Activated gamma-delta T cell treated with Interleukin-2 at 50 U/mL for 16 hours (primary cell): ENCODE measurements around the gene PKP4.

Source experiments
- DNase-seq: peaks from one replicate; pipeline ENCODE4 v3.0.0-alpha.2; 2020

The PKP4 gene

DNA sequence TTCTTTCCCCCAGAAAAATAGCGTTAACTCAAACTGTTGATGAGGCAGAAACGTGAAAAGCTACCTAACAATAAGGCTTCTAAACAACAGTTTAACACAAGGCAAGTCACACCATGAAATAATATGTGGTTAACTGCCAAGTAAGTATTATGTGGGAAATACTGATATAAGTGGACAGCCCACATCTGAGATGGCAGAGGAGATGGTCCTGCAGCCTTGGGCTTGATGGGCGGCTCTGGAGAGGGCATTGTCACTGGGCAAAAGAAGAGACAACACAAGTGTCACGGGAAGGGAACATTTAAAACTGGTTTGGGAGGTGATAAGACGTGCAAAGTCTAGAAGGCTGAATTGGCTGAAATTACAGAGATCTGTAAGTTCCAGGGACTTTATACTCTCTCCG is 147.2 kb downstream of the PKP4 start:
- no peak for DNase-seq

GRCh38 chr2:158610059-158610458 is 153.3 kb downstream of the PKP4 start:
- DNase-seq, result no peak

- no peak for DNase-seq
Measured at GRCh38 chr2:158616480-158617000, 159.8 kb downstream of the PKP4 start.

GRCh38 chr2:158618891-158619490 is 162.2 kb downstream of the PKP4 start:
- DNase-seq, result no peak

- no peak for DNase-seq
Measured at GRCh38 chr2:158619496-158619895, 162.7 kb downstream of the PKP4 start.

- no peak for DNase-seq
Measured at GRCh38 chr2:158620656-158621055, 163.9 kb downstream of the PKP4 start.

DNA sequence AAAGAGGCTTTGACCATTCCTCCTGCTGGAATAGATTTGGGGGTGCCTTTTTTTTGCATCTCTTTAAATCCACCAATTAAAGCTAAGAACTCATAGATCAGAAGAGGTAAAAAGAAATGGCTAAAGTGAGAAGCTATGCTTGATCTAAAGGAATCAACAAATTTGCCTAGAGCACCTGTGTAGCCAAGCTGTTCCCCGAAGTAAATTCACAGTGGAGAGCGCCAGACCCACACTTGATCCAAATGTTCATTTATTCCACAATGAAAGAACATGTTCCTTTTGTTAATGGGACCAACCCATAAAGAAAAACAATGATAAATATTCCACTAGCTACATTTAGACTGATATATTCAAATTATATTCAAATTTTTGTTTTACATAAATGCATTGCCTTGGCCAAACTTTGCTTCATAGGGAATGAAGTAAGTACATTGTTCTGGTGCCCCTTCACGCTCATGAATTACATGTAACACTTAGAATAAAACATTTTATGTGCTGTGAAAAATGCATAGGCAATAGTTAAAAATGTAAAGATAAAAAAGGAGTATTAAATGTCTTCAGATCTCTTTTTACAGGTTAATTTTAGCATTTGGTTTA is 167.4 kb downstream of the PKP4 start:
- no peak for DNase-seq

- DNase-seq, result no peak
Measured at GRCh38 chr2:158624961-158625360, 168.2 kb downstream of the PKP4 start.

- DNase-seq, result no peak
Measured at GRCh38 chr2:158629116-158629515, 172.4 kb downstream of the PKP4 start.

DNA sequence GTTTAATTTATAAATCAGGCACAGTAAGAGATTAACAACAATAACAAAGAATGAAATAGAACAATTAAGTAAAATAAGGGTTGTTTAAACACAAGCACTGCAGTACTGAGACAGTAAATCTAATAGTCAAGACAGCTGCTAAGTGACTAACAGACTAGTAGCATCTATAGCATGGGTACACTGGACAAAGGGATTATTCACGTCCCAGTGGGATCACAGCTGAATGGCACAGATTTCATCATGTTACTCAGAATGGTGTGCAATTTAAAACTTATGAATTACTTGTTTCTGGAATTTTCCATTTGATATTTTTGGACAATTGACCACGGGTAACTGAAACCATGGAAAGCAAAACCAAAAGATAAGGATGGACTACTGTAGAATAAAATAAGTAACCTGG is 176.5 kb downstream of the PKP4 start:
- DNase-seq, result no peak

DNA sequence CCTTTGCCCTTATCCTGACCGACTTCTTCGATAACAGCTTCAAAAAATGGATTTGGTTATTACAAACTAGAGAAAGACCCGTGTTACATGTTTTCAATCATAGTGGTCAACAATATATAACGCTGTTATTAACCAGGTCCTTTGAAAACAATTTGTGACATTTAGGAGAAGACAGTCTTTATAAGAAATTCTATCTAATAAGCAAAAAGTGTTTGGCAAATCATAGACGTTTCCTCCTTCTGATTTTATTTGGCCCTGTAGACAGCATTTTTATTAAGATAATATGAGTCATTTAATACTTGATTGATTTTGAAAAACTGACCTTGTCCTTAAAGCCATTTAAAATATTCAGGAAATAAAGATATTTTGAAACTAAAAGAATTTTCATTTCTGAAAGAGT is 177.9 kb downstream of the PKP4 start:
- no peak for DNase-seq

DNA sequence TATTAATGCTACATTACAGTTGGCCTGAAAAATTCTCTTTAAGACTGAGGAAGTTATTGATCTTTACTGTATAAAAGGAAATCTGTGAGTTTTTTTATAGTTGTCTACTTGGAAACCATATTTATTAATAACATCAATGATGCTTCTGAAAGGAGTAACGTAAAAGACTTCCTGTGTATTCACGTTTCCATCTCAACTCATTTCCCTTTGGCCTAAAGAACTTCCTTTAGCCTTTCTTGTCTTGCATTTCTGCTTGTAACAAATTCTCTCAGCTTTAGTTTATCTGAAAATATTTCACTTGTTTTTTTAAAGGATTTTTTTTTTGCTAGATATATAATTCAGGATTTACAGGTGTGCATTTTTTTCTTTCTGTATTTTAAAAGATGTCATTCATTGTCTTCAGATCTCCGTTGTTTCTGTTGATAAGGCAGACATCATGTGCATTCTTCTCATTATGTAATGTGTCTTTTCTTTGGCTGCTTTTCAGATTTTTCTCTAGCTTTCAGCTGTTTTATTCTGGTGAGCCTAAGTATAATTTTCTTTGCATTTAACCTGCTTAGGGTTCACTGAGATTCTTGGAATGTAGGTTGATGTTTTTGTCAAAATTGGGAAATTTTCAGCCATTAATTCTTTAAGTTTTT is 179.3 kb downstream of the PKP4 start:
- no peak for DNase-seq

DNA sequence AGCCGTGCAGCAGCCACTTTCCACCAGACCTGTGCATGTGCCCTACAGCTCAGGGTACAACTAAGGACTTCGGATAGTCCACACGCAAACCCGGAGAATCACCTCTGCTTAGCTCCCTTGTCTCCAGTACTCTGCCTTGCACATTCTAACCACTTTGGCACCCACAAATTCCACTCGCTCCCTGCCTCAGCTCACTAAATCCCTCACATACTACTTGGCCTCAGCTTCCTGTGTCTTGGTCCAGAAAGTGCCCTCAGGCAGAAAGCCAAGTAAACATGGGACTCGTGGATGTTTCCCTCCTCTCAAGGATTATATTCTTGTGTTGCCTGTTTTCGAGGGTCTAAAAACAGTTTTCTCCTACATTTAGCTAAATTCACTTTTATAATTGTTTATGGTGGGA is 180.6 kb downstream of the PKP4 start:
- DNase-seq, result no peak

GRCh38 chr2:158644139-158644538 is 187.4 kb downstream of the PKP4 start:
- no peak for DNase-seq

DNA sequence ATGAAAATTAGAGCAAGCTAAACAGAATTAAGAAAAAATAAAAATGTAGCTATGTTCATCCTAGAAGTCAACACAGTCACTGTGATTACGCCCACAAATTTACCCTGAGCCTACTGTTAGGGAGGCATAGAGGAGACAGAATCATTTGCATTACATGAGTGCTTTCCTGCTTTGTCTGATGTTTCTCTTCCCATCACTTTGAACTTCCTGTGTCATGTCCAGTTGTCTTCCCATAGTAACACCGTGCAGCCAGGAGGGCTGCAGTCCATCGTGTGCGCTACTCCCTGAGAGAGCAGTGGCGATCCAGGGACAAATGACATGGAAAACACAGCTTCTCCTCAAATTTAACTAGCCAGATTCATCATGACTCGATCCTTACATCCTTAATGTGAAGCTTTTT is 188.5 kb downstream of the PKP4 start:
- no peak for DNase-seq

DNA sequence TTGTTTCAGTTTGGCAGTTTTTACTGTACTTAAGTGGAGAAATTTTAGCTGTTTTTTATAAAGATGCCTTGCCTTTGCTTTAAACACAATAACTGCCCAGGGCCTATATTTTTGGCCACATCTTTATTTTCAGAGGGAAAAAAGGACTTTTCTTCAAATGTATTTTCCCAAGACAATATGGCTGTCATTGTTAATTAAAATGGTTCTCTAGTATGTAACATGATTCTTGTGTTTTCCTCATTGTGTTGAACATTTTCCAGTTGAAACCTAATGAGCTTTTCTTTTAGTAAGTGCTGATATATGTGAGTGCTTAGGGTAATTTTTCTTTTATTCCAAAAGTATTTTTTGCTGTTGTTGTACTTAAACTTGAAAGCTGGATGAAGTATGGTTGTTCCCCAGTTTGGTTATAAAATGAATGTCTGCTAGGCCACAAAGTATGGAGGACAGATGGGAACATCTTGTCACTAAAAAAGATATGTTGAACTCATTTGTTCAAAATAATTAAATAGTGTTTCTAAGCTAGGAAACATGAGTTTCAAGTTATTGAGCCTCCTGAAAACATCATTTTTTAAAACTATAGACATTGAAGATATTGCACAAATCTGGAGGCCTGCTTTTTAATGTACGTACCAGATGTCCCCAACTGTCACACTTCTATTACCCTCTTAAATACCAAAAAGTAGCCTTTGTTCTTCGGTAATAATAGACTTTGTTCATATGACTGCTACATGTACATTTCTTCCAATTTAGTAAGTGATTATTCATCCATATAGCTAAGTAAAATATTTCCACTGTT is 190.9 kb downstream of the PKP4 start:
- DNase-seq, result no peak

DNA sequence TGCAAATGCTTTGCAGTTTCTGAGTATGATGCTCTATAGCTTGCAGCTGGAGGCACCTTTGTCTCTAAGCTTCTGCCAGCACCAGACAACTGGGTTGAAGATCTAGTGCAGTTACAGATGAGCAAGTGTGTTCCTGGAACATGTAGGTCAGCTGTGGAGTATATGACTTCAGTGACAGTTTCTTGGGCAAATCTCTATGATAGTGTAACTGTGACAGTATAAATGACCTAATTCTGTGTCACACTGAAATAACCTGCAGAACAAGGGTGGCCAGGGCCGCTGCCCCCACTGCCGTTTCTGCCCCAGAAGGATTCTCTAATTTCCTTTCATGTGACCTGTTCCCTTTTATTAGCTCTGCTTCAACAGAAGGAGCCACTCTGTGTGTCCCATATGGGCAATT is 193.1 kb downstream of the PKP4 start:
- DNase-seq, result no peak

GRCh38 chr2:158650646-158651357 is 194.1 kb downstream of the PKP4 start:
- DNase-seq, result no peak

GRCh38 chr2:158651358-158652057 is 194.8 kb downstream of the PKP4 start:
- no peak for DNase-seq

DNA sequence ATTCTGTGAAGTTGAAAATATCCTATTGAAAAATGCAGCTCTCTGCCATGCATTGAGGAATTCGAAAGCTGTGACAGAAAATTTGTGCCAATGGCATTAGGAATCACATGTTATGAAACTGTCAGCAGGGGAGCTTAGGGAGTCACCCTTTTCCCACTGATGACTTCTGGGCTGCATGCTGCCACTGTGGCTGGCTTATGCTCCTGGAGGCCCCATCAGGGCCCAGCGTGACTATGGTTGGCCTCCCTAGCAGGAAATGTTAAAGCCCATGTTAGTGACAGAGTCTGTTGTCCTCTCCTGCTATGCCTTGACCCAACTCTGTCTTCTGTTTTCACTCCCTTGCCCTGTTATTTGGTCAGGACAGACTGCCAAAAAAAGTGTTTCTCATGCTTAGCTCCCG is 198.9 kb downstream of the PKP4 start:
- no peak for DNase-seq

- DNase-seq, result no peak
Measured at GRCh38 chr2:158656492-158657229, 199.9 kb downstream of the PKP4 start.

DNA sequence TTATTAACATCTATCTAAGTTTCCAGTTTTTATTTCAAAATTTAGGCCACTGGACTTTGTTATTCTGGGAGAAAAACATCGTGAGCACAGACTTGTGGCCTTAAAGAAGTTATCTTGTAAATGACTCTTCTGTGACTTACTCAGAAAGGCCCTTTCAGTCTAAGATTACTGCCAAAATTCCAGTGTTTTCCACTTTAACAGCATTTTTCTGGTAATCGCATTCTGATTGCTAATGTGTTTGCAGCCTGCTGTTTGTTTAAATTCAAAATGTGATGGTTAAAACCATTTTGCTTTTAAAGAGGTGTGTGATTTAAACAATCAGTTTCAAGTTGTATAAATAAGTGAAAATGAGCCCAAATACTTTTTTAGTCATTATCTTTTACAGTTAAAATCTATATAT is 201.6 kb downstream of the PKP4 start:
- no peak for DNase-seq
